ENCODE measurements around the gene AGK.

AGK gene

GRCh38 chr7:141648276-141649114 is 97.3 kb downstream of the AGK start:
- no peak for DNase-seq

- DNase-seq, result peak; percentile 57
Measured at GRCh38 chr7:141649137-141649864, 98.1 kb downstream of the AGK start.

- DNase-seq, result peak; percentile 86
Measured at GRCh38 chr7:141649865-141650634, 98.8 kb downstream of the AGK start.

GRCh38 chr7:141651417-141651816 is 100.2 kb downstream of the AGK start:
- DNase-seq, result no peak

GRCh38 chr7:141652691-141653090 is 101.5 kb downstream of the AGK start:
- no peak for DNase-seq

GRCh38 chr7:141654551-141654950 is 103.3 kb downstream of the AGK start:
- peak; percentile 80 for DNase-seq

- no peak for DNase-seq
Measured at GRCh38 chr7:141659501-141659900, 108.3 kb downstream of the AGK start.

- DNase-seq, result peak; percentile 44
Measured at GRCh38 chr7:141660259-141660658, 109.0 kb downstream of the AGK start.

- DNase-seq, result no peak
Measured at GRCh38 chr7:141663081-141663849, 112.1 kb downstream of the AGK start.

GRCh38 chr7:141664450-141664849 is 113.2 kb downstream of the AGK start:
- no peak for DNase-seq

- no peak for DNase-seq
Measured at GRCh38 chr7:141665208-141666035, 114.2 kb downstream of the AGK start.

- no peak for DNase-seq
Measured at GRCh38 chr7:141666071-141666470, 114.9 kb downstream of the AGK start.

GRCh38 chr7:141668853-141669252 is 117.6 kb downstream of the AGK start:
- no peak for DNase-seq

- DNase-seq, result no peak
Measured at GRCh38 chr7:141671705-141672496, 120.7 kb downstream of the AGK start.

GRCh38 chr7:141673346-141673745 is 122.1 kb downstream of the AGK start:
- DNase-seq, result no peak

- no peak for DNase-seq
Measured at GRCh38 chr7:141674171-141674671, 123.0 kb downstream of the AGK start.

GRCh38 chr7:141674702-141675101 is 123.5 kb downstream of the AGK start:
- DNase-seq, result peak; percentile 23

- DNase-seq, result no peak
Measured at GRCh38 chr7:141675436-141676215, 124.4 kb downstream of the AGK start.

GRCh38 chr7:141676618-141677017 is 125.4 kb downstream of the AGK start:
- no peak for DNase-seq

- DNase-seq, result no peak
Measured at GRCh38 chr7:141679014-141679413, 127.8 kb downstream of the AGK start.
